GM18868 (cell line): ENCODE data around the gene PDE4B.
A peak's percentile ranks its signal among the peaks of the same experiment; 100 is the strongest.
"Not testable (repeated sequence)": the region's sequence is repeated elsewhere in the genome, so short reads cannot be mapped to it uniquely, and the experiment has no call there.

Experiments used
- ATAC-seq: cut with Tn5 transposase; IDR thresholded peaks from one replicate; pipeline ENCODE4 v1.9.1; 2021; ENCODE audit warnings: mild to moderate bottlenecking, moderate library complexity; ENCODE audit not compliant: unreplicated experiment

PDE4B gene

GRCh38 chr1:66399888-66400529, 607.3 kb downstream of the PDE4B start:
- ATAC-seq: peak; percentile 31

GRCh38 chr1:66400660-66401059, 608.0 kb downstream of the PDE4B start:
- no peak for ATAC-seq

DNA sequence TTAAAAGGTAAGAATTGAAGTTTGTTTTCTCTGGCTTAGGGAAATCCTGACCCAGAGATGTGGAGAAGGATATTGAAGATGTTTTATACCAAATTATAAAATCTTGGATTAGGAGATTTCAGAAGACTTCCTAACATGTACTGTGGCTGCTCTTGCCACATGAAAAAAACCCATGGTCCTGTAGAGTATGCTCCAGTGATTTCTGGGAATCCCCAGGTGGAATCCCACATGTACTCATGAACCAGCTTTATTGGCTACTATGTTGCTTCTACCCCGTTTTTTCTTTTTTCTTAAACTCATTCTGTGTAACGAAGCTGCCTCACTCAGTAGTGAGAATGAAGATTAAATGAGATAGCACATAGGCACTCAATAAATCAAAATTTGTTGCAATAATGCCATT, 608.5 kb downstream of the PDE4B start:
- peak; percentile 19 for ATAC-seq

DNA sequence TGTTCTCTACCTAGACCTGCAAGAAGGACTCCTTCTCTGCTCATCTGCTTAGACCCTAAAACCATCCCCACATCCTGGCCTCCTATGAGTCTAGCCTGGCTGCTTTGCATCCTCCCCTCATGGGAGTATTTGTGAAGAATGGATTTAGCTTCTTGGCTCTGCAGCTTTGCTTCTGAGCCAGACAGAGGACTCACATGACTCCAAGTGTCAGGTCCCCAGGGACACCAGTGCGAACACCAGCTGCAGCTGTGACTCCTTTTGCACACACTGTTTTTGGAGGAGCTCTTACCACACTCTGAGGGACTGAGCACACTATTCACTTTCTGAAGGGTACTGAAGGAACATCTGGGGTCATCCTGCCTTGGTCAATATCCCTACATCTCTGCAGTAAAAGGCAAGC, 609.5 kb downstream of the PDE4B start:
- peak; percentile 72 for ATAC-seq

DNA sequence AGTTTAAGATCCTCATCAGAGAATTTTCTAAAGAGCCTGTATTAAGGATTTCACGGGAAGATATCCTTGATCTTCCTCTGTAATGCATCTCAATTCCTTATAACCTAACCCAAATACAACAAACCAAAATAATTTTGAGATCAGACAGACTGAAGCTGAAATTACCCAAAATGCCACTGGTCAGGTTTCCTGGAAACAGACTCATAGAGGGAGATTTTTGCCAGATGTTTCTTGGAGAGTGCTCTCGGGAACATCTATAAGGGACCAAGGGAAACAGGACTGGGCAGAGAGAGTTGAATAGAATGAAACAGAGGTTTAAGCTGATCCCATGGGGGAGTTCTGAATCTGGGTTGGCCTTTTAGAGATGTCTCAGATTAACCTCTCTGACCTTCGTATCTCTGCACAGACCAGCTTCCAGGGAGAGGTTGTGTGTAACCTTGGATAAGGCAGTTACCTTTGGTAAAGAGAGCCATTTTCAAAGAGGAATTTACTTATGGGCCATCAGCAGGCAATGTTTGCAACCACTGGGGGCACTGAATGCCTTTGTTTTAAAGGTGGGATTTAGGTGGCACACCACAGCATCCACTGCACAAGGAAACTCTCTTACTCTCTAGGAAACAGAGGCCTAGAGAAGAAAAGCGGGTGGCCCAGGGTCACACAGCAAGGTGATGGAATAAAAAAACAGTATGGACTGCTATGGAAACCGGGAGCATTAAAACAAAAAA, 610.5 kb downstream of the PDE4B start:
- ATAC-seq: no peak

- no peak for ATAC-seq
Measured at GRCh38 chr1:66405061-66405460, 612.4 kb downstream of the PDE4B start.

DNA sequence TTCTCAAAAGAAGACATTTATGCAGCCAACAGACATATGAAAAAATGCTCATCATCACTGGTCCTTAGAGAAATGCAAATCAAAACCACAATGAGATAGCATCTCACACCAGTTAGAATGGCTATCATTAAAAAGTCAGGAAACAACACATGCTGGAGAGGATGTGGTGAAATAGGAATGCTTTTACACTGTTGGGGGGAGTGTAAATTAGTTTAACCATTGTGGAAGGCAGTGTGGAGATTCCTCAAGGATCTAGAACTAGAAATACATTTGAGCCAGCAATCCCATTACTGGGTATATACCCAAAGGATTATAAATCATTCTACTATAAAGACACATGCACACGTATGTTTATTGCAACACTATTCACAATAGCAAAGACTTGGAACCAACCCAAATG, 618.8 kb downstream of the PDE4B start:
- not testable (repeated sequence) for ATAC-seq

GRCh38 chr1:66412704-66413103, 620.0 kb downstream of the PDE4B start:
- ATAC-seq: no peak

DNA sequence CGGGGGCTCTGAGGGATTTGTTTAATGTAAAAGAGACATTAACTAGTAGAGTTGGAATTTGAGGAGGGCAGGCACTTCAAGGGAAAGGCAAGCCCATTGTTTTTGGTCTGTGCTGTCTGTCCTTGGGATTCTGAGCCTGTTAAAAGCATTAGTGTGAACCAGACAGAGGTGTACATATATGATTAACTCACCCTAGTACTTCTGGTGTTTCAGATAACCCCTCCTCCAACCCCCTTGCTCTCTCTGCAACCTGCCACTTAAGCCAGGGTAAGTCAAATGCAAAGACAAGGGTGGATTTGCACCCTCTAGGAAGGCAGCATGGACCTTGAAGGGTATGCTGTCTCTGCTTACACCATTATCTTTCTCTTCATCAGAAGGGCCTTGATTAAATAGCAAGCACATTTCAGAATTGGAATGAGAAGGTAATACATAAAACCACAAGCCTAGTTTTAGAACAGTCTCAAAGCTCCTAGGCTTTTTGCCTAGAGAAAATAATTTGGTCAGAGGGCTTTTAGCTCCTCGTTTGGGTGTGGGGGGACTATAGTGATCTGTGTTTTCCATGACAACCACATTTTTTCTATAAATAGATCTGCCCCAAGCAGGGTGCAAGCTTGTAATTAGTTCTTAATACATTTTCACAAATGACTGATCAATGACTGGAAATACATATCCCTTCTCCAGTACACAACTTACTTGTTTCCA, 620.6 kb downstream of the PDE4B start:
- ATAC-seq: peak; percentile 64

GRCh38 chr1:66413838-66414175, 621.1 kb downstream of the PDE4B start:
- no peak for ATAC-seq

- no peak for ATAC-seq
Measured at GRCh38 chr1:66415281-66415680, 622.6 kb downstream of the PDE4B start.

DNA sequence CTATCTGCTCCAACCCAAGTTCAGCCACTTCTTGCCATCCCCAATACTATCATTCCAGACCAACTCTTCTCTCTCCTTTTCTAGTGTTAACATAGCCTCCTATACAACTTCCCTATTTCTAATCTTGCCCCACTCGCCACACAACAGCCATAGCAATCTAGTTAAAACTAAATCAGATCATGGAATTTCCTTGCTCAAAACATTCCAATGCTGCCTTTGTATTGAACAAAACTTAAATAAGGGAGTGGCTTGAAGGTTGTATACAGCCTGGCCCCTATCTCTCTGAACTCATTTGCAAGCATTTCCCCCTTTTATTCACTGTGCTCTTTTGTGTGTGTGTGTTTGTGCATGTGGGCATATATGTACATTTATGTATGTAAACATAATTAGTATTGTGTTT, 623.2 kb downstream of the PDE4B start:
- no peak for ATAC-seq

DNA sequence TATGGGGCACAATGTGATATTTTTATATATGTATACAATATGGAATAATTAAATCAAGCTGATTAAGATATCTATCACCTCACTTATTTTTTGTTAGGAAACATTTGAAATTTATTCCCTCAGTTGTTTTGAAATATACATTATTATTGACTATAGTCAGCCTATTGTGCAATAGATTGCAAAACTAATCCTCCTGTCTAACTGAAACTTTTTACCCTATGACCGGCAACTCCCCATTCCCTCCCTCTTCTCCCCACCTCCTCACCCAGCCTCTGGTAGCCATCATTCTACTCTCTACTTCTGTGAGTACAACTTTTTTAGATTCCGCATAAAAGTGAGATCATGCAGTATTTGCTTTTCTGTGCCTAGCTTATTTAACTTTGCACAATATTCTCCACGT, 623.6 kb downstream of the PDE4B start:
- ATAC-seq: no peak

DNA sequence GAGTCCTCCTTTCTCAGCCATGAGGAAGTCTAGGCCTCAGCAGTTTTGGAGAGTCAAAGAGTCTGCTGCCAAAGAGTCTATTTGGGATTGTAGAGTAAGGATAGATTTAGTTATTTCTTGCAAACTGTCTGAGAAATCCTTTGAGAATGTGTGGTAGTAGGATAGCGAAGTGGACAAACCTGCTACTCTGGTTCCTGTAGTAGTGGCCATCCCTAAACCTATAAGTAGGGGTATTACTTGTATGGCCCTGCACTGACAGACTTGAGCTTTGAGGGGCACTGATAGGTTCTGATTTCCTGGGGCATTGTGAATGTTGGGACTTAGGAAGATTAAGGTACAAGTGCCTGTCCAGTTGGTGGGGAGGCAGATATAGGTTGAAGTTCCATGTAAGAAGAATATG, 625.3 kb downstream of the PDE4B start:
- ATAC-seq: no peak

DNA sequence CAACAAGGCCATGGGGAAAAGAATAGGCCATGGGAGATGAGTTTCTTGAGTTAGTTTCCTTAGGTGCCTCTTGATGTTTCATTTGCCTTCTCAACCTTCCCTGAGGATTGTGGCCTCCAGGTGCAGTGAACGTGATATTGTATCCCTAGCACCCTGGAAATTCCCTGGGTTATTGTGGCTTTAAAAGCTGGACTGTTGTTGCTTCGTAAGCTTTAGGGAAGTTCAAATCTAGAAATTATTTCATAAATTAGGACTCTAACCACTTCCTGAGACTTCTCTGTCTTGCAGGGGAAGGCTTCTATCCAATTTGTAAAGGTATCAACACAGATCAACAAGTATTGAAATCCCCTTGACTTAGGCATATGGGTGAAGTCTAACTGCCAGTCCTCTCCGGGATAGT, 627.5 kb downstream of the PDE4B start:
- not testable (repeated sequence) for ATAC-seq

DNA sequence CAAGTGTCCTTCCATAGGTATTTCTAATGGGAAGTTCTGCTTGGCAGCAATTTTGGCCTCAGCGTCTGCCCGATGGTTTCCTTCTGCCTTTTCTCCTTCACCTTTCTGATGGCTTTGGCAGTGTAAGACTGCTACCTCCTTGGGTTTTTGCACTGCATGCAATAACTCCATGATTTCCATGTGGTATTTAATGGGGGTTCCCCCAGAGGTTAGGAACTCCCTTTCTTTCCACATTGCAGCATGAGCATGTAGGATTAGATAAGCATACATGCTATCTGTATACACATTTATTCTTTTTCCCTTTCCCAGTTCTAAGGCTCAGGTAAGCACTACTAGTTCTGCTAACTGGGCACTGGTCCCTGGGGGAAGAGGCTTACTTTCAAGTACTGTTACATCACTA, 628.2 kb downstream of the PDE4B start:
- ATAC-seq: not testable (repeated sequence)

DNA sequence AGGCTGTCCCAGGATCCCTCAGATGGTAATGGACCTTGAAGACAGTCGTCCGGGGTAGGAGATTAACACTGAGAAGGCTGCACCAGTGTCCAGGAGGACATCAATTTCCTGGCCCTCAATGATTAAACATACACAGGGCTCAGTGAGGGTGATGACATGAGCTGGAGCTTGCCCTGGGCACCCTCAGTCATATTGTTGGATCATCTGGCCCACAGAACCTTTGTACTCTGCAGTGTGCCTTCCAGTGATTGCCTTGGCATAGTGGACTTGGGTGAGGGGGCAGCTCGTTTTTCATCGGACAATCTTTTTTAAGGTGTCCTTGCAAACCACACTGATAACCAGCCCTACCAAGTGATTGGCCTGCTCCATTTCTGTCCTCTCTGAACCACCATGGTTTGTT, 630.1 kb downstream of the PDE4B start:
- no peak for ATAC-seq
